A549 (cell line): ENCODE measurements around the gene PHACTR4.
"Not testable (repeated sequence)": the region's sequence is repeated elsewhere in the genome, so short reads cannot be mapped to it uniquely, and the experiment has no call there.

Experiments
- BHLHE40 ChIP-seq: IDR thresholded peaks from 2 replicates; pipeline ENCODE4 v1.6.1; 2012; ENCODE audit warnings: low read depth, low read length, inconsistent platforms
- CEBPB ChIP-seq, 2 experiments: fragments of >200 bp in 1 of 2; sonication (Bioruptor Twin) in 1 of 2; formaldehyde crosslinking in 1 of 2; IDR thresholded peaks; 2 replicates each; pipeline ENCODE4 v1.6.1; 2012 to 2016
- CHD2 ChIP-seq: fragments of 150-350 bp; IDR thresholded peaks from 2 replicates; pipeline ENCODE4 v1.6.1; 2014; ENCODE audit warnings: low read length; ENCODE audit not compliant: partially characterized antibody
- MAZ ChIP-seq: fragments of 150-350 bp; IDR thresholded peaks from 2 replicates; pipeline ENCODE4 v1.6.1; 2014; ENCODE audit warnings: antibody characterized with exemption, low read depth, low read length, borderline replicate concordance
- NR3C1 ChIP-seq: fragments of >200 bp; sonication (Bioruptor Twin); formaldehyde crosslinking; IDR thresholded peaks from 3 replicates; pipeline ENCODE4 v1.6.1; 2017
- POLR2A ChIP-seq: IDR thresholded peaks from 2 replicates; pipeline ENCODE4 v1.6.1; 2012; ENCODE audit warnings: mild to moderate bottlenecking, low read length
- SREBF2 ChIP-seq: fragments of 450-650 bp; IDR thresholded peaks from 2 replicates; pipeline ENCODE4 v1.6.1; 2014; ENCODE audit warnings: mild to moderate bottlenecking, moderate library complexity
- ZFP36 ChIP-seq: fragments of 450-650 bp; IDR thresholded peaks from 2 replicates; pipeline ENCODE4 v1.6.1; 2014; ENCODE audit warnings: borderline replicate concordance; ENCODE audit not compliant: partially characterized antibody
- ZNF302 ChIP-seq: fragments of 250-450 bp; sonication (Bioruptor Pico); IDR thresholded peaks from 2 replicates; pipeline ENCODE4 v1.9.0; 2021; ENCODE audit warnings: inconsistent platforms, mild to moderate bottlenecking, moderate library complexity
- TF ChIP-seq, protein P1 (sequence below): fragments of >200 bp; sonication (Bioruptor Twin); formaldehyde crosslinking; IDR thresholded peaks from 3 replicates; pipeline ENCODE4 v1.5.1; 2016
- TF ChIP-seq, protein P2 (sequence below): fragments of 250-450 bp; sonication (Bioruptor Pico); IDR thresholded peaks from 2 replicates; pipeline ENCODE4 v1.5.0; 2021; ENCODE audit warnings: mild to moderate bottlenecking, moderate library complexity, borderline replicate concordance

GRCh38 chr1:28514445-28514933, 144.9 kb downstream of the PHACTR4 start:
- TF ChIP-seq MAZ; SREBF2; BHLHE40; ZNF302 (CRISPR knock-in tag); CHD2; NR3C1; POLR2A; CEBPB (IDR thresholded peaks at IDR 0.05); ZFP36: not testable (repeated sequence)
- TF ChIP-seq, protein P1, sequence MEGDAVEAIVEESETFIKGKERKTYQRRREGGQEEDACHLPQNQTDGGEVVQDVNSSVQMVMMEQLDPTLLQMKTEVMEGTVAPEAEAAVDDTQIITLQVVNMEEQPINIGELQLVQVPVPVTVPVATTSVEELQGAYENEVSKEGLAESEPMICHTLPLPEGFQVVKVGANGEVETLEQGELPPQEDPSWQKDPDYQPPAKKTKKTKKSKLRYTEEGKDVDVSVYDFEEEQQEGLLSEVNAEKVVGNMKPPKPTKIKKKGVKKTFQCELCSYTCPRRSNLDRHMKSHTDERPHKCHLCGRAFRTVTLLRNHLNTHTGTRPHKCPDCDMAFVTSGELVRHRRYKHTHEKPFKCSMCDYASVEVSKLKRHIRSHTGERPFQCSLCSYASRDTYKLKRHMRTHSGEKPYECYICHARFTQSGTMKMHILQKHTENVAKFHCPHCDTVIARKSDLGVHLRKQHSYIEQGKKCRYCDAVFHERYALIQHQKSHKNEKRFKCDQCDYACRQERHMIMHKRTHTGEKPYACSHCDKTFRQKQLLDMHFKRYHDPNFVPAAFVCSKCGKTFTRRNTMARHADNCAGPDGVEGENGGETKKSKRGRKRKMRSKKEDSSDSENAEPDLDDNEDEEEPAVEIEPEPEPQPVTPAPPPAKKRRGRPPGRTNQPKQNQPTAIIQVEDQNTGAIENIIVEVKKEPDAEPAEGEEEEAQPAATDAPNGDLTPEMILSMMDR, result not testable (repeated sequence)
- TF ChIP-seq, protein P2, sequence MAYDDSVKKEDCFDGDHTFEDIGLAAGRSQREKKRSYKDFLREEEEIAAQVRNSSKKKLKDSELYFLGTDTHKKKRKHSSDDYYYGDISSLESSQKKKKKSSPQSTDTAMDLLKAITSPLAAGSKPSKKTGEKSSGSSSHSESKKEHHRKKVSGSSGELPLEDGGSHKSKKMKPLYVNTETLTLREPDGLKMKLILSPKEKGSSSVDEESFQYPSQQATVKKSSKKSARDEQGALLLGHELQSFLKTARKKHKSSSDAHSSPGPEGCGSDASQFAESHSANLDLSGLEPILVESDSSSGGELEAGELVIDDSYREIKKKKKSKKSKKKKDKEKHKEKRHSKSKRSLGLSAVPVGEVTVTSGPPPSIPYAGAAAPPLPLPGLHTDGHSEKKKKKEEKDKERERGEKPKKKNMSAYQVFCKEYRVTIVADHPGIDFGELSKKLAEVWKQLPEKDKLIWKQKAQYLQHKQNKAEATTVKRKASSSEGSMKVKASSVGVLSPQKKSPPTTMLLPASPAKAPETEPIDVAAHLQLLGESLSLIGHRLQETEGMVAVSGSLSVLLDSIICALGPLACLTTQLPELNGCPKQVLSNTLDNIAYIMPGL (CRISPR knock-in tag), result not testable (repeated sequence)
